ENCODE measurements around the gene GABBR1.

DNA sequence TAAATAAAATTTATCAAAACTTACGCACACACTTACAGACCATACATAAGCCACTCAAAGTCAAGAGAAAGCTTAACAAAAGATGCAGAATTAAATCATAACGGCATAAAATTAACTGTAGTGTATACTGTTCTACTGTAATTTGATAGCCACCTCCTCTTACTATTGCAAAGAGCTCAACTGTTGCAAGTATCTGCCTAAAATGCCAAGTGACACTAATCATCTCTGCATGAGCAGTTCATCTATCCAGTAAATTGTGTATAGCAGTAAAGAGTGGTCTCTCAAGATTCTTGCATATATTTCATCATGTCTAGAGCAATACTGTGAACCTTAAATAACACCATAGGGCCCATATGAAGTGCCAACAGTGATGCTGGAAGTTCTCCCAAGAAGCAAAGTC lies 35.8 kb downstream of the GABBR1 start:
- TF ChIP-seq POLR2A (IDR thresholded peaks at IDR 0.05): no peak
- TF ChIP-seq, protein P1, sequence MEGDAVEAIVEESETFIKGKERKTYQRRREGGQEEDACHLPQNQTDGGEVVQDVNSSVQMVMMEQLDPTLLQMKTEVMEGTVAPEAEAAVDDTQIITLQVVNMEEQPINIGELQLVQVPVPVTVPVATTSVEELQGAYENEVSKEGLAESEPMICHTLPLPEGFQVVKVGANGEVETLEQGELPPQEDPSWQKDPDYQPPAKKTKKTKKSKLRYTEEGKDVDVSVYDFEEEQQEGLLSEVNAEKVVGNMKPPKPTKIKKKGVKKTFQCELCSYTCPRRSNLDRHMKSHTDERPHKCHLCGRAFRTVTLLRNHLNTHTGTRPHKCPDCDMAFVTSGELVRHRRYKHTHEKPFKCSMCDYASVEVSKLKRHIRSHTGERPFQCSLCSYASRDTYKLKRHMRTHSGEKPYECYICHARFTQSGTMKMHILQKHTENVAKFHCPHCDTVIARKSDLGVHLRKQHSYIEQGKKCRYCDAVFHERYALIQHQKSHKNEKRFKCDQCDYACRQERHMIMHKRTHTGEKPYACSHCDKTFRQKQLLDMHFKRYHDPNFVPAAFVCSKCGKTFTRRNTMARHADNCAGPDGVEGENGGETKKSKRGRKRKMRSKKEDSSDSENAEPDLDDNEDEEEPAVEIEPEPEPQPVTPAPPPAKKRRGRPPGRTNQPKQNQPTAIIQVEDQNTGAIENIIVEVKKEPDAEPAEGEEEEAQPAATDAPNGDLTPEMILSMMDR (IDR thresholded peaks at IDR 0.05): no peak
